Posterior cingulate gyrus (tissue), 11 donors: ENCODE results near the gene RIMBP2.

Experiments
- DNase-seq, 10 donors: peaks; one replicate each; pipeline versions ENCODE4 v3.0.0 to v3.0.0-alpha.2; 2020 to 2021; ENCODE audit warnings: mixed read lengths in 3 of 10
- intact Hi-C: fragments of 100-400 bp; cut with DNase I; formaldehyde crosslinking; loops from one replicate; pipeline ENCODE4 v1.15.1; 2023

Gene RIMBP2

GRCh38 chr12:130559806-130560205 lies 156.3 kb downstream of the RIMBP2 start:
- DNase-seq = no peak
- intact Hi-C loops = no loop called here

- intact Hi-C loops = no loop called here
- DNase-seq = no peak
These were observed 158.0 kb downstream of the RIMBP2 start for GRCh38 chr12:130557886-130558765.

- DNase-seq = no peak
- intact Hi-C loops = no loop called here
These were observed 158.9 kb downstream of the RIMBP2 start for GRCh38 chr12:130557201-130557600.

GRCh38 chr12:130556486-130557055 lies 159.5 kb downstream of the RIMBP2 start:
- no peak for DNase-seq
- intact Hi-C loops = no loop called here

GRCh38 chr12:130555628-130556485 lies 160.2 kb downstream of the RIMBP2 start:
- DNase-seq = peak; percentile 19 to 96 (median 74)
- intact Hi-C loops = no loop called here

GRCh38 chr12:130555221-130555620 lies 160.9 kb downstream of the RIMBP2 start:
- intact Hi-C loops = no loop called here
- no peak for DNase-seq

- intact Hi-C loops = no loop called here
- no peak for DNase-seq
These were observed 163.6 kb downstream of the RIMBP2 start for GRCh38 chr12:130552483-130552996.

- no peak for DNase-seq
- intact Hi-C loops = no loop called here
These were observed 166.7 kb downstream of the RIMBP2 start for GRCh38 chr12:130549361-130549760.

GRCh38 chr12:130547480-130548155 lies 168.5 kb downstream of the RIMBP2 start:
- DNase-seq = peak in 1 of 10 donors; percentile 64
- intact Hi-C loops = no loop called here

- DNase-seq = no peak
- intact Hi-C loops = no loop called here
These were observed 169.6 kb downstream of the RIMBP2 start for GRCh38 chr12:130546494-130546893.

GRCh38 chr12:130545475-130545874 lies 170.6 kb downstream of the RIMBP2 start:
- peak in 1 of 10 donors; percentile 72 for DNase-seq
- intact Hi-C loops = no loop called here

- intact Hi-C loops = no loop called here
- DNase-seq = no peak
These were observed 175.7 kb downstream of the RIMBP2 start for GRCh38 chr12:130540376-130540775.

GRCh38 chr12:130538343-130539095 lies 177.6 kb downstream of the RIMBP2 start:
- DNase-seq = peak in 6 of 10 donors; percentile 39 to 93 (median 79)

GRCh38 chr12:130537655-130538054 lies 178.4 kb downstream of the RIMBP2 start:
- no peak for DNase-seq
- intact Hi-C loops = no loop called here

More at GRCh38 chr12:130538343-130539095, 177.6 kb downstream of the RIMBP2 start:
- intact Hi-C loops = no loop called here

GRCh38 chr12:130537051-130537450 lies 179.0 kb downstream of the RIMBP2 start:
- no peak for DNase-seq
- intact Hi-C loops = no loop called here

- no peak for DNase-seq
- intact Hi-C loops = no loop called here
These were observed 185.7 kb downstream of the RIMBP2 start for GRCh38 chr12:130530429-130530828.

- no peak for DNase-seq
- intact Hi-C loops = no loop called here
These were observed 186.3 kb downstream of the RIMBP2 start for GRCh38 chr12:130529781-130530180.

- no peak for DNase-seq
- intact Hi-C loops = no loop called here
These were observed 188.9 kb downstream of the RIMBP2 start for GRCh38 chr12:130527239-130527638.

- DNase-seq = no peak
These were observed 189.3 kb downstream of the RIMBP2 start for GRCh38 chr12:130526813-130527212.

More at GRCh38 chr12:130526813-130527212, 189.3 kb downstream of the RIMBP2 start:
- intact Hi-C loops = no loop called here
